Panc1 (cell line): ENCODE data around the gene CFAP97. TPM values are rescaled to one million over a fixed set of nuclear protein-coding genes. Genes with fewer than 3 reads are reported as not detected.

Experiments used
- ATAC-seq: fragments of 200-7000 bp; cut with Tn5 transposase; 2 replicates; pipeline ENCODE4 v1.9.1; 2020; ENCODE audit warnings: mild to moderate bottlenecking, moderate library complexity
- BruUV-seq: library from RNA; stranded (reverse); fragments of 400-500 nt; replicated peaks from 2 replicates; lab custom pipeline; 2021; lab: Mats Ljungman, UMichigan
- CTCF ChIA-PET: fragments of 300-600 bp; sonication (Branson Sonifier 250); formaldehyde crosslinking; loops from one replicate; lab custom pipeline; 2022; ENCODE audit warnings: antibody characterized with exemption; lab: Charles Lee
- POLR2A ChIA-PET: fragments of 300-600 bp; sonication (Branson Sonifier 250); formaldehyde crosslinking; loops from one replicate; lab custom pipeline; 2022; ENCODE audit warnings: antibody characterized with exemption; lab: Charles Lee
- DNase-seq: peaks from one replicate; pipeline ENCODE4 v3.0.0-alpha.2; 2010; ENCODE audit warnings: low read depth, low spot score
- H3K27ac ChIP-seq: 2 replicates; pipeline ENCODE4 v1.5.1; 2011; ENCODE audit warnings: mild to moderate bottlenecking, low read length, inconsistent platforms
- H3K27me3 ChIP-seq: fragments of 200-500 bp; sonication (Bioruptor generic); 2 replicates; pipeline ENCODE4 v1.6.0; 2014; ENCODE audit warnings: low read length, inconsistent platforms; ENCODE audit not compliant: control insufficient read depth, insufficient read depth
- H3K36me3 ChIP-seq: fragments of 200-500 bp; sonication (Bioruptor generic); 2 replicates; pipeline ENCODE4 v1.5.1; 2014; ENCODE audit warnings: inconsistent platforms, mild to moderate bottlenecking, low read length, moderate library complexity; ENCODE audit not compliant: control insufficient read depth, insufficient read depth
- H3K4me1 ChIP-seq: 2 replicates; pipeline ENCODE4 v1.5.1; 2011; ENCODE audit warnings: inconsistent platforms, mild to moderate bottlenecking, low read length, moderate library complexity; ENCODE audit not compliant: control insufficient read depth, insufficient read depth
- H3K4me3 ChIP-seq, 2 experiments: 2 replicates each; pipeline ENCODE4 v1.5.1; 2011 to 2012; ENCODE audit warnings: low read depth in 2 of 2, low read length in 2 of 2, mild to moderate bottlenecking in 2 of 2, inconsistent platforms in 1 of 2, moderate library complexity in 1 of 2
- H3K9me3 ChIP-seq: fragments of 200-500 bp; sonication (Bioruptor generic); 2 replicates; pipeline ENCODE4 v1.5.1; 2014; ENCODE audit warnings: low read depth, mild to moderate bottlenecking, inconsistent platforms, low read length, moderate library complexity; ENCODE audit not compliant: control insufficient read depth, insufficient read depth
- POLR2AphosphoS5 ChIP-seq: IDR thresholded peaks from 2 replicates; pipeline ENCODE4 v1.6.1; 2012; ENCODE audit warnings: mild to moderate bottlenecking, low read depth, low read length, moderate library complexity
- SIN3A ChIP-seq: IDR thresholded peaks from 2 replicates; pipeline ENCODE4 v1.6.1; 2012; ENCODE audit warnings: low read depth, mild to moderate bottlenecking, low read length, moderate library complexity, borderline replicate concordance; ENCODE audit not compliant: insufficient read depth
- TCF7L2 ChIP-seq: IDR thresholded peaks from 2 replicates; pipeline ENCODE4 v1.6.1; 2011; ENCODE audit warnings: mild to moderate bottlenecking, low read depth, low read length, inconsistent platforms
- in situ Hi-C: cut with HindIII; loops from 2 replicates; pipeline ENCODE4 v1.10.0; 2016; ENCODE audit warnings: low sequenced_read_pairs, low pct_unique_long_range_greater_than_20kb
- intact Hi-C: fragments of 100-400 bp; cut with micrococcal nuclease; formaldehyde crosslinking; loops from one replicate; pipeline ENCODE4 v1.10.0; 2022; ENCODE audit not compliant: unreplicated experiment
- total RNA-seq: library from RNA; stranded (reverse); gene quantifications from one replicate; pipeline ENCODE4 v1.2.1, GENCODE V29; 2021; ENCODE audit not compliant: unreplicated experiment
- TF ChIP-seq, protein P1 (sequence below): fragments of 450-650 bp; IDR thresholded peaks from 2 replicates; pipeline ENCODE4 v1.5.1; 2017; ENCODE audit warnings: mild to moderate bottlenecking
- TF ChIP-seq, protein P2 (sequence below), 2 experiments: IDR thresholded peaks; 2 replicates each; pipeline ENCODE4 v1.6.1; 2011 to 2012; ENCODE audit warnings: low read depth in 2 of 2, control low read depth in 1 of 2, low read length in 1 of 2, mild to moderate bottlenecking in 1 of 2, moderate library complexity in 1 of 2; ENCODE audit not compliant: insufficient read depth in 1 of 2

CFAP97 gene
- total RNA-seq, 1 experiment from 2014 or later, result 39.0 TPM

DNA sequence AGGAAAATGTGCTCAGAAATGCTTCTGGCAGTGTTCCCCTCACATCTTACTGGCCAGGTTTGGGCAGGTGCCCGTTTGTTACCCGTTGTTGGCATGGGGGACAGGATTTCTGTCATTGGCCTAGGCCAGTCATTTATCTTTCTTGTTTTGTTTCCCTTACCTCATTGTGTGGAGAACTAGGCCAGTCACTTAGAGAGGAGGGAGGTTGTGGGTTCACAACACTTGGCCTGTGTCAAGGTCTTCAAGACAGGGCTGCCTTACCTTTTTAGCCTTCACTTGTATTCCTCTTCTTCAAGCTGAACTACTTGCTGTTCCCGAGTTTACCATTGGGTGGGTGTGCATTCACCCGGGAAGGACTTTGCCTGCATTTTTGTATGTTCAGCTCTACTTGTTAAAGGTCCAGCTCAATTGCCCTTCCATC is 23.3 kb upstream of the CFAP97 start:
- Histone ChIP-seq H3K27ac (no peak overlapping the region), H3K27me3 (no peaks in the 10 kb centered on the region), H3K9me3 (no peaks in the 10 kb centered on the region), H3K4me1 (no peaks in the 10 kb centered on the region), H3K36me3 (no peaks in the 10 kb centered on the region), H3K4me3 (no peak overlapping the region)
- no peak for TF ChIP-seq TCF7L2
- TF ChIP-seq, protein P1, sequence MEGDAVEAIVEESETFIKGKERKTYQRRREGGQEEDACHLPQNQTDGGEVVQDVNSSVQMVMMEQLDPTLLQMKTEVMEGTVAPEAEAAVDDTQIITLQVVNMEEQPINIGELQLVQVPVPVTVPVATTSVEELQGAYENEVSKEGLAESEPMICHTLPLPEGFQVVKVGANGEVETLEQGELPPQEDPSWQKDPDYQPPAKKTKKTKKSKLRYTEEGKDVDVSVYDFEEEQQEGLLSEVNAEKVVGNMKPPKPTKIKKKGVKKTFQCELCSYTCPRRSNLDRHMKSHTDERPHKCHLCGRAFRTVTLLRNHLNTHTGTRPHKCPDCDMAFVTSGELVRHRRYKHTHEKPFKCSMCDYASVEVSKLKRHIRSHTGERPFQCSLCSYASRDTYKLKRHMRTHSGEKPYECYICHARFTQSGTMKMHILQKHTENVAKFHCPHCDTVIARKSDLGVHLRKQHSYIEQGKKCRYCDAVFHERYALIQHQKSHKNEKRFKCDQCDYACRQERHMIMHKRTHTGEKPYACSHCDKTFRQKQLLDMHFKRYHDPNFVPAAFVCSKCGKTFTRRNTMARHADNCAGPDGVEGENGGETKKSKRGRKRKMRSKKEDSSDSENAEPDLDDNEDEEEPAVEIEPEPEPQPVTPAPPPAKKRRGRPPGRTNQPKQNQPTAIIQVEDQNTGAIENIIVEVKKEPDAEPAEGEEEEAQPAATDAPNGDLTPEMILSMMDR, result peak; percentile 8; the same call in 1 of the 2 replicates
- TF ChIP-seq SIN3A, result no peak
- no peak for TF ChIP-seq POLR2AphosphoS5
- TF ChIP-seq, protein P2, sequence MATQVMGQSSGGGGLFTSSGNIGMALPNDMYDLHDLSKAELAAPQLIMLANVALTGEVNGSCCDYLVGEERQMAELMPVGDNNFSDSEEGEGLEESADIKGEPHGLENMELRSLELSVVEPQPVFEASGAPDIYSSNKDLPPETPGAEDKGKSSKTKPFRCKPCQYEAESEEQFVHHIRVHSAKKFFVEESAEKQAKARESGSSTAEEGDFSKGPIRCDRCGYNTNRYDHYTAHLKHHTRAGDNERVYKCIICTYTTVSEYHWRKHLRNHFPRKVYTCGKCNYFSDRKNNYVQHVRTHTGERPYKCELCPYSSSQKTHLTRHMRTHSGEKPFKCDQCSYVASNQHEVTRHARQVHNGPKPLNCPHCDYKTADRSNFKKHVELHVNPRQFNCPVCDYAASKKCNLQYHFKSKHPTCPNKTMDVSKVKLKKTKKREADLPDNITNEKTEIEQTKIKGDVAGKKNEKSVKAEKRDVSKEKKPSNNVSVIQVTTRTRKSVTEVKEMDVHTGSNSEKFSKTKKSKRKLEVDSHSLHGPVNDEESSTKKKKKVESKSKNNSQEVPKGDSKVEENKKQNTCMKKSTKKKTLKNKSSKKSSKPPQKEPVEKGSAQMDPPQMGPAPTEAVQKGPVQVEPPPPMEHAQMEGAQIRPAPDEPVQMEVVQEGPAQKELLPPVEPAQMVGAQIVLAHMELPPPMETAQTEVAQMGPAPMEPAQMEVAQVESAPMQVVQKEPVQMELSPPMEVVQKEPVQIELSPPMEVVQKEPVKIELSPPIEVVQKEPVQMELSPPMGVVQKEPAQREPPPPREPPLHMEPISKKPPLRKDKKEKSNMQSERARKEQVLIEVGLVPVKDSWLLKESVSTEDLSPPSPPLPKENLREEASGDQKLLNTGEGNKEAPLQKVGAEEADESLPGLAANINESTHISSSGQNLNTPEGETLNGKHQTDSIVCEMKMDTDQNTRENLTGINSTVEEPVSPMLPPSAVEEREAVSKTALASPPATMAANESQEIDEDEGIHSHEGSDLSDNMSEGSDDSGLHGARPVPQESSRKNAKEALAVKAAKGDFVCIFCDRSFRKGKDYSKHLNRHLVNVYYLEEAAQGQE (IDR thresholded peaks at IDR 0.05; ENCODE audit: insufficient read depth in 1 of 2, low read depth in 2 of 2, low read length in 1 of 2), result no peak
- intact Hi-C loops (no loop called here), in situ Hi-C loops (no loop called here)
- DNase-seq (no peak), ATAC-seq (no peak)
- ChIA-PET POLR2A (no interaction called here), CTCF (no interaction called here)
- no TSS peak for BruUV-seq

DNA sequence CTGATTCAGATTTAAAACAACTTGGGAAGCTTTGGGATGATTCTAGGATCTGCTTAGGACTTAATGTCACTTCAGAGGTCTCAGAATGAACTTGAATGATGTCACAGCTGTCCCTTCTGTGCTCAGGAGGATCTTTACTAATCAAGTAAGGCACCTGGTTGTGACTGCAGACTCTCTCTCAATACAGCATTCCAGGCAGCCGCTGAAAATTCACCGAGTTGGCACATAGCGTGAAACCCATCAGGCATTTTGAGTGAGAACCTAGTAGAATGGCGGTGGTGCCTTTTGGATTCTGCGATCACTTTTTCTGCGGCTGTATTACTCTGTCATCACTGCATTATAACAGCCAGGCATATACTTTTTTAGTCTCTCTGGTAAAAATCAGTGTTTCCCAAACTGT is 22.1 kb upstream of the CFAP97 start:
- CTCF ChIA-PET, result no interaction called here
- Histone ChIP-seq H3K27ac (no peak overlapping the region), H3K4me3 (no peak overlapping the region), H3K36me3 (no peaks in the 10 kb centered on the region), H3K9me3 (no peaks in the 10 kb centered on the region), H3K4me1 (no peaks in the 10 kb centered on the region), H3K27me3 (no peaks in the 10 kb centered on the region)
- POLR2A ChIA-PET, result no interaction called here
- DNase-seq, result no peak
- in situ Hi-C loops, result no loop called here
- intact Hi-C loops, result no loop called here
- no TSS peak for BruUV-seq
- no peak for ATAC-seq
- TF ChIP-seq, protein P1, result no peak
- TF ChIP-seq, protein P2 (IDR thresholded peaks at IDR 0.05; ENCODE audit: insufficient read depth in 1 of 2, low read depth in 2 of 2, low read length in 1 of 2), result no peak
- TF ChIP-seq TCF7L2, result no peak
- no peak for TF ChIP-seq SIN3A
- TF ChIP-seq POLR2AphosphoS5, result no peak
